HEK293 (cell line): ENCODE results near the gene PTPRG.
A peak's percentile ranks its signal among the peaks of the same experiment; 100 is the strongest.

Experiments used
- FEZF1 ChIP-seq: fragments of 450-650 bp; formaldehyde crosslinking; IDR thresholded peaks from 2 replicates; pipeline ENCODE4 v1.5.1; 2016; ENCODE audit warnings: missing biosample characterization, missing genetic modification characterization
- GLIS2 ChIP-seq: fragments of 450-650 bp; formaldehyde crosslinking; IDR thresholded peaks from 2 replicates; pipeline ENCODE4 v1.5.1; 2016; ENCODE audit warnings: missing biosample characterization, missing genetic modification characterization
- KLF16 ChIP-seq: fragments of 450-650 bp; formaldehyde crosslinking; IDR thresholded peaks from 2 replicates; pipeline ENCODE4 v1.5.1; 2017; ENCODE audit warnings: missing biosample characterization, missing genetic modification characterization
- KLF7 ChIP-seq: fragments of 450-650 bp; formaldehyde crosslinking; IDR thresholded peaks from 2 replicates; pipeline ENCODE4 v1.5.1; 2016; ENCODE audit warnings: missing biosample characterization, missing genetic modification characterization, borderline replicate concordance
- MEIS1 ChIP-seq: sonication (generic); formaldehyde crosslinking; IDR thresholded peaks from 2 replicates; pipeline ENCODE4 v1.8.1; 2022; ENCODE audit warnings: missing genetic modification reagents, mild to moderate bottlenecking, borderline replicate concordance
- PRDM1 ChIP-seq: fragments of 450-650 bp; formaldehyde crosslinking; IDR thresholded peaks from 2 replicates; pipeline ENCODE4; 2016; ENCODE audit warnings: missing biosample characterization, missing genetic modification characterization
- PRDM10 ChIP-seq: fragments of 450-650 bp; formaldehyde crosslinking; IDR thresholded peaks from 2 replicates; pipeline ENCODE4 v1.5.1; 2016; ENCODE audit warnings: missing biosample characterization, missing genetic modification characterization
- SALL2 ChIP-seq: fragments of 450-650 bp; formaldehyde crosslinking; IDR thresholded peaks from 2 replicates; pipeline ENCODE4 v1.5.0; 2017; ENCODE audit warnings: missing biosample characterization, mild to moderate bottlenecking, missing genetic modification characterization, borderline replicate concordance
- SCRT2 ChIP-seq: fragments of 450-650 bp; formaldehyde crosslinking; IDR thresholded peaks from 2 replicates; pipeline ENCODE4 v1.5.1; 2016; ENCODE audit warnings: missing biosample characterization, missing genetic modification characterization
- SP2 ChIP-seq: fragments of 450-650 bp; formaldehyde crosslinking; IDR thresholded peaks from 2 replicates; pipeline ENCODE4 v1.5.1; 2016; ENCODE audit warnings: missing biosample characterization, missing genetic modification characterization
- SP3 ChIP-seq: fragments of 450-650 bp; formaldehyde crosslinking; IDR thresholded peaks from 2 replicates; pipeline ENCODE4 v1.5.1; 2016; ENCODE audit warnings: missing biosample characterization, missing genetic modification characterization
- ZBTB49 ChIP-seq: fragments of 450-650 bp; formaldehyde crosslinking; IDR thresholded peaks from 2 replicates; pipeline ENCODE4 v1.5.1; 2016; ENCODE audit warnings: missing biosample characterization, missing genetic modification characterization, low read depth
- ZEB2 ChIP-seq: fragments of 450-650 bp; formaldehyde crosslinking; IDR thresholded peaks from 2 replicates; pipeline ENCODE4 v1.5.1; 2016; ENCODE audit warnings: missing biosample characterization, missing genetic modification characterization
- ZFP3 ChIP-seq: fragments of 450-650 bp; formaldehyde crosslinking; IDR thresholded peaks from 2 replicates; pipeline ENCODE4 v1.5.1; 2016; ENCODE audit warnings: low read depth, missing biosample characterization, missing genetic modification characterization
- ZNF114 ChIP-seq: fragments of 450-650 bp; formaldehyde crosslinking; IDR thresholded peaks from 2 replicates; pipeline ENCODE4 v1.5.0; 2017; ENCODE audit warnings: missing biosample characterization, missing genetic modification characterization
- ZNF132 ChIP-seq: fragments of 450-650 bp; formaldehyde crosslinking; IDR thresholded peaks from 2 replicates; pipeline ENCODE4 v1.5.1; 2017; ENCODE audit warnings: missing biosample characterization, missing genetic modification characterization, borderline replicate concordance
- ZNF155 ChIP-seq: fragments of 450-650 bp; formaldehyde crosslinking; IDR thresholded peaks from 2 replicates; pipeline ENCODE4 v1.5.1; 2016; ENCODE audit warnings: missing biosample characterization, missing genetic modification characterization
- ZNF18 ChIP-seq: fragments of 450-650 bp; formaldehyde crosslinking; IDR thresholded peaks from 2 replicates; pipeline ENCODE4 v1.5.1; 2016; ENCODE audit warnings: missing biosample characterization, missing genetic modification characterization
- ZNF239 ChIP-seq: fragments of 450-650 bp; formaldehyde crosslinking; IDR thresholded peaks from 2 replicates; pipeline ENCODE4 v1.5.1; 2016; ENCODE audit warnings: missing biosample characterization, missing genetic modification characterization
- ZNF248 ChIP-seq: fragments of 450-650 bp; formaldehyde crosslinking; IDR thresholded peaks from 2 replicates; pipeline ENCODE4 v1.5.1; 2017; ENCODE audit warnings: missing biosample characterization, missing genetic modification characterization
- ZNF280C ChIP-seq: fragments of 450-650 bp; formaldehyde crosslinking; IDR thresholded peaks from 2 replicates; pipeline ENCODE4 v1.5.1; 2016; ENCODE audit warnings: missing biosample characterization, missing genetic modification characterization
- ZNF335 ChIP-seq: fragments of 450-650 bp; formaldehyde crosslinking; conservative IDR thresholded peaks from 2 replicates; pipeline ENCODE4 v1.5.1; 2016; ENCODE audit warnings: missing biosample characterization, missing genetic modification characterization
- ZNF394 ChIP-seq: fragments of 450-650 bp; formaldehyde crosslinking; IDR thresholded peaks from 2 replicates; pipeline ENCODE4 v1.5.1; 2016; ENCODE audit warnings: missing biosample characterization, missing genetic modification characterization, mild to moderate bottlenecking, moderate library complexity, borderline replicate concordance
- ZNF501 ChIP-seq: fragments of 450-650 bp; formaldehyde crosslinking; IDR thresholded peaks from 2 replicates; pipeline ENCODE4 v1.5.1; 2016; ENCODE audit warnings: missing biosample characterization, missing genetic modification characterization
- ZNF510 ChIP-seq: fragments of 450-650 bp; formaldehyde crosslinking; IDR thresholded peaks from 2 replicates; pipeline ENCODE4 v1.5.1; 2018; ENCODE audit warnings: mild to moderate bottlenecking, missing genetic modification characterization, missing biosample characterization; ENCODE audit not compliant: insufficient replicate concordance
- ZNF664 ChIP-seq: fragments of 450-650 bp; formaldehyde crosslinking; IDR thresholded peaks from 2 replicates; pipeline ENCODE4 v1.5.1; 2016; ENCODE audit warnings: missing biosample characterization, missing genetic modification characterization
- ZNF76 ChIP-seq: fragments of 450-650 bp; formaldehyde crosslinking; IDR thresholded peaks from 2 replicates; pipeline ENCODE4; 2016; ENCODE audit warnings: low read depth, missing biosample characterization, missing genetic modification characterization, borderline replicate concordance
- ZNF830 ChIP-seq: fragments of 450-650 bp; IDR thresholded peaks from 2 replicates; pipeline ENCODE4 v1.5.0; 2018; ENCODE audit warnings: missing biosample characterization, missing genetic modification characterization, low read depth, mild to moderate bottlenecking, moderate library complexity
- ZSCAN5A ChIP-seq: fragments of 450-650 bp; formaldehyde crosslinking; IDR thresholded peaks from 2 replicates; pipeline ENCODE4 v1.5.1; 2016; ENCODE audit warnings: missing biosample characterization, missing genetic modification characterization

The PTPRG gene

GRCh38 chr3:61632568-61633175 is 71.3 kb downstream of the PTPRG start (continued):
- no peak for TF ChIP-seq ZBTB49
- TF ChIP-seq PRDM1 = no peak
- no peak for TF ChIP-seq ZNF76 (tag by site-specific recombination)
- TF ChIP-seq ZNF830 = no peak
- TF ChIP-seq ZSCAN5A (tag by site-specific recombination) = no peak
- no peak for TF ChIP-seq GLIS2 (tag by site-specific recombination)
- TF ChIP-seq SALL2 = no peak; the same call in 1 of the 2 replicates
- TF ChIP-seq ZNF239 (tag by site-specific recombination) = no peak
- no peak for TF ChIP-seq ZNF18 (tag by site-specific recombination)
- TF ChIP-seq ZNF132 (tag by site-specific recombination) = no peak
- TF ChIP-seq SCRT2 (tag by site-specific recombination) = no peak
- TF ChIP-seq ZNF664 = peak; percentile 87
- 0 out of 2 replicates have a peak, but pooled peaks have one; percentile 17 for TF ChIP-seq ZNF501 (tag by site-specific recombination)
- TF ChIP-seq MEIS1 = no peak
- 0 out of 2 replicates have a peak, but pooled peaks have one; percentile 18 for TF ChIP-seq ZNF335 (tag by site-specific recombination)
- peak; percentile 53; the same call in 1 of the 2 replicates for TF ChIP-seq ZEB2 (tag by site-specific recombination)
- no peak for TF ChIP-seq KLF7
- no peak for TF ChIP-seq ZNF394 (tag by site-specific recombination)
- no peak for TF ChIP-seq SP3 (tag by site-specific recombination)
- no peak for TF ChIP-seq ZNF155 (tag by site-specific recombination)
- no peak for TF ChIP-seq PRDM10 (tag by site-specific recombination)
- no peak for TF ChIP-seq ZNF248
- TF ChIP-seq FEZF1 (tag by site-specific recombination) = no peak
- TF ChIP-seq KLF16 (tag by site-specific recombination) = no peak
- no peak for TF ChIP-seq ZNF510 (tag by site-specific recombination)
- no peak for TF ChIP-seq ZFP3
- TF ChIP-seq ZNF114 = no peak
- no peak for TF ChIP-seq SP2 (tag by site-specific recombination)
- TF ChIP-seq ZNF280C (tag by site-specific recombination) = no peak
